Calu3 (cell line): ENCODE data around the gene MRPS7. TPM values are rescaled to one million over a fixed set of nuclear protein-coding genes. Genes with fewer than 3 reads are reported as not detected.

ENCODE experiments used
- BruUV-seq: library from RNA; stranded (reverse); fragments of 400-500 nt; replicated peaks from 2 replicates; lab custom pipeline; 2021; lab: Mats Ljungman, UMichigan
- CTCF ChIA-PET: fragments of 300-600 bp; sonication (Branson Sonifier 250); formaldehyde crosslinking; loops from one replicate; lab custom pipeline; 2022; ENCODE audit warnings: antibody characterized with exemption; lab: Charles Lee
- DNase-seq: peaks from one replicate; pipeline ENCODE4 v3.0.0; 2022
- H3K27ac Mint-ChIP-seq: one replicate; pipeline ENCODE4 v1.8.0; 2022; ENCODE audit warnings: mixed read lengths; ENCODE audit not compliant: unreplicated experiment
- H3K27me3 Mint-ChIP-seq: one replicate; pipeline ENCODE4 v1.8.0; 2022; ENCODE audit warnings: mixed read lengths; ENCODE audit not compliant: unreplicated experiment
- H3K36me3 Mint-ChIP-seq: one replicate; pipeline ENCODE4 v1.8.0; 2022; ENCODE audit warnings: mild to moderate bottlenecking, moderate library complexity, mixed read lengths; ENCODE audit not compliant: insufficient read depth, unreplicated experiment
- H3K4me1 Mint-ChIP-seq: one replicate; pipeline ENCODE4 v1.8.0; 2022; ENCODE audit warnings: mild to moderate bottlenecking, low read depth, mixed read lengths; ENCODE audit not compliant: unreplicated experiment
- H3K4me3 Mint-ChIP-seq: one replicate; pipeline ENCODE4 v1.8.0; 2022; ENCODE audit warnings: mild to moderate bottlenecking, low read depth, moderate library complexity, mixed read lengths; ENCODE audit not compliant: unreplicated experiment
- H3K9me3 Mint-ChIP-seq: one replicate; pipeline ENCODE4 v1.8.0; 2022; ENCODE audit warnings: low read depth, mixed read lengths; ENCODE audit not compliant: unreplicated experiment
- intact Hi-C: fragments of 100-400 bp; cut with micrococcal nuclease; formaldehyde crosslinking; loops from one replicate; pipeline ENCODE4 v1.10.0; 2022; ENCODE audit not compliant: unreplicated experiment
- total RNA-seq: library from RNA; stranded (reverse); gene quantifications from 2 replicates; pipeline ENCODE4 v1.2.3, GENCODE V29; 2022
- TF ChIP-seq, protein P1 (sequence below): fragments of 200-600 bp; IDR thresholded peaks from one replicate; pipeline ENCODE4 v1.8.0; 2022; ENCODE audit warnings: antibody characterized with exemption; ENCODE audit not compliant: unreplicated experiment

MRPS7 gene
- total RNA-seq, 1 experiment from 2014 or later, result 62.0 TPM

DNA sequence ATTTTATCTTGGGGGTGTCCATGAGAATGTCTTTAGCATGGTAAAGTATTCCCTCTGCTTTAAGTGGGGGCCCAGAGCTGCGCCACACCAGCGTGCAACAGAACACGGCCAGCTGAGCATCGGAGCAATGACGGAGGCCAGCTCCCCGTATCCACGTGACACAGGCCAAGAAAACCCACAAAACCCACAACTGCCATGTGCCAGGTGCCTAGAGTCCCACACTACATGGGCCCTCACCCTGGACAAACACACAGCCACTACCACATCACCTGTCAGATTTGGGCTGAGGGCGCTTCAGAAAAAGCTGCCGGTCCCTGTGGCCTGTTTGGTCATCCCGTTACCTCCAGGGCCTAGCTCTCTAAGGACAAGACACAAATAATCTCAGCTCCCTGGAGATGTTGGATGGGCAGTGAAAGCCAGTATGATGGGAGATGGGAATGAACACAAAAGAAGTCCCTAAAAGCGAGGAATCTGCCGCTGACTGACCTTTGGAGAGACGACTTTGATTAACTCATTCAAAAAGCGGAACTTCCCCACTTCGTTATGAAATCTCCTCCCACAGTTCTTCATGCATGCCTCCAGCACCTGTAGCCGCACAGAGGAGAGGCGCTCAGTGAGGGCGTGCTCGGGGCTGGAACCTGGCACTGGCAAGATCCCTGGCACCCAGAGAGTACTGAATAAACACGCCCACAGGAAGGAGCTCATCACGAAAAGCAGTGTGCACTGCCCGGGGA lies 17.4 kb upstream of the MRPS7 start:
- Mint-ChIP-seq H3K27me3 (no peaks in the 10 kb centered on the region), H3K4me3 (no peak overlapping the region), H3K27ac (no peak overlapping the region), H3K36me3 (peaks cover 52% of the 10 kb centered on the region), H3K4me1 (no peaks in the 10 kb centered on the region), H3K9me3 (no peaks in the 10 kb centered on the region)
- CTCF ChIA-PET, result interaction anchor here (0.5 to 0.6 kb wide), 3 partner anchors 25 to 325 kb away, joined by 3 to 5 read pairs (median 4); no protein-coding TSS in a partner anchor
- TF ChIP-seq, protein P1, sequence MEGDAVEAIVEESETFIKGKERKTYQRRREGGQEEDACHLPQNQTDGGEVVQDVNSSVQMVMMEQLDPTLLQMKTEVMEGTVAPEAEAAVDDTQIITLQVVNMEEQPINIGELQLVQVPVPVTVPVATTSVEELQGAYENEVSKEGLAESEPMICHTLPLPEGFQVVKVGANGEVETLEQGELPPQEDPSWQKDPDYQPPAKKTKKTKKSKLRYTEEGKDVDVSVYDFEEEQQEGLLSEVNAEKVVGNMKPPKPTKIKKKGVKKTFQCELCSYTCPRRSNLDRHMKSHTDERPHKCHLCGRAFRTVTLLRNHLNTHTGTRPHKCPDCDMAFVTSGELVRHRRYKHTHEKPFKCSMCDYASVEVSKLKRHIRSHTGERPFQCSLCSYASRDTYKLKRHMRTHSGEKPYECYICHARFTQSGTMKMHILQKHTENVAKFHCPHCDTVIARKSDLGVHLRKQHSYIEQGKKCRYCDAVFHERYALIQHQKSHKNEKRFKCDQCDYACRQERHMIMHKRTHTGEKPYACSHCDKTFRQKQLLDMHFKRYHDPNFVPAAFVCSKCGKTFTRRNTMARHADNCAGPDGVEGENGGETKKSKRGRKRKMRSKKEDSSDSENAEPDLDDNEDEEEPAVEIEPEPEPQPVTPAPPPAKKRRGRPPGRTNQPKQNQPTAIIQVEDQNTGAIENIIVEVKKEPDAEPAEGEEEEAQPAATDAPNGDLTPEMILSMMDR, result no peak
- intact Hi-C loops, result no loop called here
- DNase-seq, result no peak
- no TSS peak for BruUV-seq

DNA sequence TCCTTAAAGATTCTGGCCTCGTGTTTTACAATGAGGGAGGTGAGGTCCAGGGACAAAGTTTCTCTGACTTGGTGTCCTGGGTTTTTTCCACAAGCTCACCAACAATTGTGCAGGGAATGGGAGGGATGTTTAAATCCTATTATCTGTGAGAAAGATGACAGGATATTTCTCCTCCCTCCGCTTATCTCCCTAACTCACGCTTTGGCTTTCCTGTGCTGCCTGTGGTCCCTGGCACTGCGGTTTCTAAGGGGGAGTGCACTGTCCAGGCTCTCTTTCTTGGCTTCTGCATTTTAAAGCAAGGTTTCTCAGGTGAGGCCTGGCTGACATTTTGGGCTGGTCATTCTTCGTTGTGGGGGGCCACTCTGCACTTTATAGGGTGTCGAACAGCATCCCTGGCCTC lies 16.7 kb upstream of the MRPS7 start:
- H3K9me3 Mint-ChIP-seq, result no peaks in the 10 kb centered on the region
- H3K4me1 Mint-ChIP-seq, result peaks cover 7% of the 10 kb centered on the region
- intact Hi-C loops, result no loop called here
- BruUV-seq, result no TSS peak
- CTCF ChIA-PET, result no interaction called here
- no peak overlapping the region for H3K4me3 Mint-ChIP-seq
- TF ChIP-seq, protein P1, result no peak
- no peak for DNase-seq
- peaks cover 48% of the 10 kb centered on the region for H3K36me3 Mint-ChIP-seq
- H3K27me3 Mint-ChIP-seq, result no peaks in the 10 kb centered on the region
- no peak overlapping the region for H3K27ac Mint-ChIP-seq

DNA sequence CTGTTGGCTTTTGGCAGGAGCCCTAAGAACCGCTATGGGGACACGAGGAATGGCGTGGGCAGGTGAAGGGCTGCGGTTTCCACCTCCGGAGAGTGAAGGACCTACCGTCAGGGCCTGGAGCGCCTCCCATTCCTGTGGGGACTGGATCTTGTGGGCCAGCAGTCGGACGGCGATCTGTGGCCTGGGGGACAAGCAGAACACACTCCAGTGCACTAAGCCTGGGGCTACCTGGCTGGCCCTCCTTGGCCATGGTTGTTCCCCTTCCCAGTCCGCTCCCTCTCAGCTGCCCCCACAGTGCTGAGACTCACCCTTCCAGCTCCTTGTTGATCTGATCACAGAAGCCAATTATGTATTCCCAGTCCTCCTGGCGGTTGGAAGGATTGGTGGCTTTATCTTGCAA lies 15.3 kb upstream of the MRPS7 start:
- Mint-ChIP-seq H3K4me1 (peaks cover 11% of the 10 kb centered on the region), H3K36me3 (peaks cover 38% of the 10 kb centered on the region), H3K27me3 (no peaks in the 10 kb centered on the region), H3K9me3 (no peaks in the 10 kb centered on the region), H3K4me3 (no peak overlapping the region), H3K27ac (no peak overlapping the region)
- TF ChIP-seq, protein P1, result no peak
- no TSS peak for BruUV-seq
- intact Hi-C loops, result no loop called here
- DNase-seq, result no peak
- CTCF ChIA-PET, result interaction anchor here (0.7 to 1.1 kb wide), 2 partner anchors 40 to 285 kb away, joined by 3 read pairs; no protein-coding TSS in a partner anchor

DNA sequence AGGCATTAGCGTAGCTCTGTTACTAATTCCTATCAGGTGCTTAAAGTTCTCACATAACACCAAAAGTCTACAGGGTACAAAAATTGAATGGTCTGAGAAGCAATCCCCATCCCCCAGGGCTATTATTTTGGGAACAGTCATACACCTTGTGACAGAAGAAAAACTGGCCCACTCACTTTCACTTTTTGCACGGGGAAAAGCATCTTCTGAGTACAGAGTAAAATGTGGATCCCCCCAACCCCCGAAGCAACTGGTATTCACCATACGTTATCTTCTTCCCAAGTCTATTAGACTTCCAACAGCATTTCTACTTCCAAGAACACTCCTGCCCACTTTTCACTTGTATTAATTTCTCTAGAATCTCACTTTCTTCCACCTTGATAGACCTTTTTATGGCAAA lies 12.1 kb upstream of the MRPS7 start:
- CTCF ChIA-PET, result interaction anchor here (0.6 to 1.5 kb wide), 4 partner anchors 10 to 349 kb away, joined by 3 to 9 read pairs (median 6); partner anchors contain the start of genes GGA3 and MRPS7
- Mint-ChIP-seq H3K36me3 (peaks cover 26% of the 10 kb centered on the region), H3K4me1 (peaks cover 30% of the 10 kb centered on the region), H3K27ac (peak overlapping the region; percentile 73), H3K27me3 (no peaks in the 10 kb centered on the region), H3K4me3 (peak overlapping the region; percentile 18), H3K9me3 (no peaks in the 10 kb centered on the region)
- no TSS peak for BruUV-seq
- intact Hi-C loops, result no loop called here
- TF ChIP-seq, protein P1, result no peak
- DNase-seq, result no peak
